Brain microvascular endothelial cell (primary cell): ENCODE data around the gene SPARCL1.

Source experiments
- DNase-seq: peaks from one replicate; pipeline ENCODE4 v3.0.0-alpha.2; 2020
- H3K27ac ChIP-seq: fragments of 250-450 bp; sonication (Bioruptor Pico); 2 replicates; pipeline ENCODE4 v1.5.1; 2020; ENCODE audit warnings: mild to moderate bottlenecking, moderate library complexity
- H3K27me3 ChIP-seq: fragments of 250-450 bp; sonication (Bioruptor Pico); replicated peaks from 2 replicates; pipeline ENCODE4 v1.5.1; 2020; ENCODE audit warnings: mild to moderate bottlenecking
- H3K36me3 ChIP-seq: fragments of 250-450 bp; sonication (Bioruptor Pico); replicated peaks from 2 replicates; pipeline ENCODE4 v1.5.1; 2020; ENCODE audit warnings: mild to moderate bottlenecking
- H3K4me3 ChIP-seq: 2 replicates; pipeline ENCODE4 v1.5.1; 2011; ENCODE audit warnings: low read depth, mild to moderate bottlenecking, control low read depth, low read length, moderate library complexity
- CTCF ChIP-seq: IDR thresholded peaks from 2 replicates; pipeline ENCODE4 v1.5.1; 2011; ENCODE audit warnings: low read depth, mild to moderate bottlenecking, moderate library complexity, low read length, control low read depth, inconsistent platforms; ENCODE audit errors: missing control alignments
- in situ Hi-C: cut with HindIII; loops from 2 replicates; pipeline ENCODE4 v1.10.0; 2017; ENCODE audit warnings: low sequenced_read_pairs, low pct_ligation_motif_present

Gene SPARCL1

GRCh38 chr4:87521319-87521718 is 7.9 kb downstream of the SPARCL1 start:
- Histone ChIP-seq H3K27me3 (no peaks in the 10 kb centered on the region), H3K36me3 (no peaks in the 10 kb centered on the region), H3K27ac (no peak overlapping the region), H3K4me3 (no peak overlapping the region)
- no peak for TF ChIP-seq CTCF
- DNase-seq, result no peak
- in situ Hi-C loops, result no loop called here

GRCh38 chr4:87517621-87518020 is 11.6 kb downstream of the SPARCL1 start:
- DNase-seq, result no peak
- no peak overlapping the region for H3K27ac ChIP-seq
- no peaks in the 10 kb centered on the region for H3K36me3 ChIP-seq
- in situ Hi-C loops, result no loop called here
- no peak overlapping the region for H3K4me3 ChIP-seq
- no peak for TF ChIP-seq CTCF
- H3K27me3 ChIP-seq, result no peaks in the 10 kb centered on the region

DNA sequence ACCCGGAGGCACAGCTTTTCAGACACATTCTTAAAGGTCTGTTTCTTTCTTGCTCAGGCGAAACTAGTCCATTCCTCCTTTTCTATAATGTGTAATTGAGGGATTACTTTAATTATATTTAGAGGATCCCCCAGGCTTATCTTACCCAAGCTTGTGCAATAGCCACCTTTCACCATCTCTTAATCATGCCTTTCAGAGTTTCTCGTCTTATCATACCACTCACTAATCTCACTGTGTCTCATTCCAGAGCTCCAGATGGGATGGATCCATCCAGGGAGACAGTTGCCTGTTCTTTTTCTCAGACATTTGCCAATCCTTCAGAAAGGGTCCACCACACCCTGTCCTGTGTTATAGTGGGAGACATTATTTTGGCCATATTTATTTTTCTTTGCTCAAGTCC is 12.5 kb downstream of the SPARCL1 start:
- Histone ChIP-seq H3K4me3 (no peak overlapping the region), H3K36me3 (no peaks in the 10 kb centered on the region), H3K27ac (no peak overlapping the region), H3K27me3 (no peaks in the 10 kb centered on the region)
- no peak for DNase-seq
- TF ChIP-seq CTCF, result no peak
- in situ Hi-C loops, result no loop called here

GRCh38 chr4:87512400-87512799 is 16.8 kb downstream of the SPARCL1 start:
- no peaks in the 10 kb centered on the region for H3K36me3 ChIP-seq
- H3K4me3 ChIP-seq, result no peak overlapping the region
- no peak overlapping the region for H3K27ac ChIP-seq
- DNase-seq, result no peak
- TF ChIP-seq CTCF, result no peak
- in situ Hi-C loops, result no loop called here
- H3K27me3 ChIP-seq, result no peaks in the 10 kb centered on the region

GRCh38 chr4:87511500-87511899 is 17.7 kb downstream of the SPARCL1 start:
- Histone ChIP-seq H3K36me3 (no peaks in the 10 kb centered on the region), H3K27ac (no peak overlapping the region), H3K4me3 (no peak overlapping the region), H3K27me3 (no peaks in the 10 kb centered on the region)
- no peak for TF ChIP-seq CTCF
- in situ Hi-C loops, result no loop called here
- no peak for DNase-seq

DNA sequence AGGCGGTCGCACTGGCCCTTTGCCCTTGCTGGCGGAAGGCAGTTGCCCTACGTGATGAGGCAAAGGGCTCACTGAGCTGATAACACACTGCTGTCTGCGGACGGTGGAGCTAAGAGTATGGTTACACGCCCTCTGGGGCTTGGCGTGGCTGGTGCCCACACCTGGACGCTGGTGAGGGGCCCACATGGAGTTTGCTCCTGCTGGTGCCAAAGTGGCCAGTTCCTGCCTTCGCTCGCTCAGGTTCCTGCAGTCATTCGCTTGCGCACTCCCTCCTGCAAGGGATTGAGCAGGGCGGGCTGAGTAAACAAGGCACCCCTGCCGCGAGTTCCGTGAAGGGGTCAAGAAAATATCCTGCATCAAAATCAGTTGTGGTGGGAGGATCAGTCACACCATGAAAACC is 18.4 kb downstream of the SPARCL1 start:
- Histone ChIP-seq H3K27ac (no peak overlapping the region), H3K36me3 (no peaks in the 10 kb centered on the region), H3K27me3 (no peaks in the 10 kb centered on the region), H3K4me3 (no peak overlapping the region)
- in situ Hi-C loops, result no loop called here
- TF ChIP-seq CTCF, result no peak
- DNase-seq, result no peak
